HPDE6-E6E7 (cell line): ENCODE data around the gene MS4A4A.
"Not testable (repeated sequence)": the region's sequence is repeated elsewhere in the genome, so short reads cannot be mapped to it uniquely, and the experiment has no call there.

ENCODE experiments used
- DNase-seq: peaks from one replicate; pipeline ENCODE4 v3.0.0; 2011; ENCODE audit warnings: missing footprints; ENCODE audit errors: extremely low spot score

The MS4A4A gene

GRCh38 chr11:60301884-60302283 is 21.4 kb downstream of the MS4A4A start:
- DNase-seq, result not testable (repeated sequence)

- no peak for DNase-seq
These were observed 23.2 kb downstream of the MS4A4A start for GRCh38 chr11:60303661-60304060.

GRCh38 chr11:60305906-60306619 is 25.6 kb downstream of the MS4A4A start:
- no peak for DNase-seq

GRCh38 chr11:60307507-60308195 is 27.2 kb downstream of the MS4A4A start:
- DNase-seq, result no peak

- DNase-seq, result no peak
These were observed 30.0 kb downstream of the MS4A4A start for GRCh38 chr11:60310407-60310998.

- DNase-seq, result no peak
These were observed 34.3 kb downstream of the MS4A4A start for GRCh38 chr11:60314635-60315321.

GRCh38 chr11:60315871-60316270 is 35.4 kb downstream of the MS4A4A start:
- no peak for DNase-seq

- DNase-seq, result no peak
These were observed 35.9 kb downstream of the MS4A4A start for GRCh38 chr11:60316317-60316716.

- no peak for DNase-seq
These were observed 38.3 kb downstream of the MS4A4A start for GRCh38 chr11:60318726-60319125.

- DNase-seq, result no peak
These were observed 40.6 kb downstream of the MS4A4A start for GRCh38 chr11:60321051-60321450.

GRCh38 chr11:60326955-60327354 is 46.5 kb downstream of the MS4A4A start, which contains the start of gene MS4A6E:
MS4A6E (plus strand) TSS chr11:60327255; CDS start chr11:60334896, 7,641 bp downstream.
- no peak for DNase-seq

GRCh38 chr11:60328460-60328859 is 48.0 kb downstream of the MS4A4A start:
- no peak for DNase-seq

GRCh38 chr11:60332846-60333245 is 52.4 kb downstream of the MS4A4A start:
- no peak for DNase-seq

- DNase-seq, result peak; percentile 12
These were observed 53.6 kb downstream of the MS4A4A start for GRCh38 chr11:60334005-60334620.

- DNase-seq, result no peak
These were observed 56.4 kb downstream of the MS4A4A start for GRCh38 chr11:60336767-60337391.

GRCh38 chr11:60338053-60338452 is 57.6 kb downstream of the MS4A4A start:
- no peak for DNase-seq

GRCh38 chr11:60339356-60339755 is 58.9 kb downstream of the MS4A4A start:
- DNase-seq, result no peak

- DNase-seq, result no peak
These were observed 62.7 kb downstream of the MS4A4A start for GRCh38 chr11:60343094-60343704.

GRCh38 chr11:60344146-60344545 is 63.7 kb downstream of the MS4A4A start:
- no peak for DNase-seq

- DNase-seq, result no peak
These were observed 65.0 kb downstream of the MS4A4A start for GRCh38 chr11:60345489-60345888.
